HG03159 (cell line): ENCODE data around the gene PPHLN1.

ENCODE experiments used
- ATAC-seq: cut with Tn5 transposase; IDR thresholded peaks from one replicate; pipeline ENCODE4 v1.9.1; 2021; ENCODE audit warnings: mild to moderate bottlenecking, moderate library complexity; ENCODE audit not compliant: unreplicated experiment

The PPHLN1 gene

GRCh38 chr12:42432517-42433140, 106.7 kb downstream of the PPHLN1 start:
- no peak for ATAC-seq

- ATAC-seq, result no peak
These were observed 114.6 kb downstream of the PPHLN1 start for GRCh38 chr12:42440608-42441007.

DNA sequence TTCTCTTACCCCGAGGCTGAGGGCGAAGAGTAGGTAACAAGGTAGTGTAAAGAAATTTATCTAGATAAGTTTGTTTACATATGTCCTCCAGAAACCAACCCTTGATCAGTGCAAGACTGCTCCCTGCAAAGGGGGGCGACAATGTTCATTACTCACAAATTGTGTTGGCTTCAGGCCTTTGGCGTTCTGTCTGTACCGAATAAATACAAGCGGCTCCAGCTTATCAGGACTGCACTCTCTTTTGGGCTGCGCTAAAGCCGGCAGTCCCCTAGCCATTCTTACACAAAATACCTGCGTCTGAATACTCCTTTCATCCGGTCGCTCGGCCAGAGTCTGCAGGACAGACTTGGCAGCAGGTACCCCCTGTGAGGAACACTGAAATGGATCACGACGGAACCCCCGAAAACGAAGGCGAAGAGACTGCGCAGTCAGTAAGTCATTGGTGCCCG, 116.4 kb downstream of the PPHLN1 start:
- no peak for ATAC-seq

DNA sequence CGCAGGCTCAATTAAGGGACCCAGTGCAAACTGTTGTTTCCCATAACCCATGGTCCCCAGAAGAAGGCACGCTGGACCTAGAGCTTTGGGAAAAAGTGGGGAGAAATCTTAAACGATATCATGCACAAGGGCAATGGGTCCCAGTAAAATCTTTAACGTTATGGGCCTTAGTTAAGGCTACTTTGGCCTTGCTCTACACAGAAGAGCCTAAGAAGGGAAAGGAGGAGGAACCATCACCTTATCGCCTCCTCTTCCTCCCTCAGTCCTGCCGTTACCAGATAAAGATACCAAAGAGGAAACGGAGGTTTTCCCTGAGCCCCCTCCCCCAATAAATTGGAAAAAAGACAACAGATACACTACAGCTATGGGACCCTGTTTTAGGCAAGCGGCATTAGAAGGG, 116.9 kb downstream of the PPHLN1 start:
- ATAC-seq, result no peak

- ATAC-seq, result no peak
These were observed 118.4 kb downstream of the PPHLN1 start for GRCh38 chr12:42444192-42444943.

DNA sequence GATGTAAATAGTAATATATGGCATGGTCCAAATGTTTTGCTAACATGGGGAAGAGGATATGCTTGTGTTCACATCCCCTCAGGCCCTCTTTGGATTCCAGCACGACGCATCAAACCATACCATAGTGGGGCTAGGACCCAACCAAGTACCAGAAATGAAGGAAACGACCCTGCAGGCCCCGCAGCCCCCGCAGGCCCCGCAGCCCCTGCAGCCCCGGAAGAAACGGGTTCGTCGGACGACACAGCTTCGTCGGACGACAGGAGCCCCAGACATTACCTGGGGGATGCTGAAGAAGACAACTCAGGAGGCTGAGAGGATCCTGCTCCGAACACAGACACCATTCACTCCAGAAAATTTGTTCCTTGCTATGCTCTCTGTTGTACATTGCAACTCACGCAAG, 119.9 kb downstream of the PPHLN1 start:
- ATAC-seq, result no peak

DNA sequence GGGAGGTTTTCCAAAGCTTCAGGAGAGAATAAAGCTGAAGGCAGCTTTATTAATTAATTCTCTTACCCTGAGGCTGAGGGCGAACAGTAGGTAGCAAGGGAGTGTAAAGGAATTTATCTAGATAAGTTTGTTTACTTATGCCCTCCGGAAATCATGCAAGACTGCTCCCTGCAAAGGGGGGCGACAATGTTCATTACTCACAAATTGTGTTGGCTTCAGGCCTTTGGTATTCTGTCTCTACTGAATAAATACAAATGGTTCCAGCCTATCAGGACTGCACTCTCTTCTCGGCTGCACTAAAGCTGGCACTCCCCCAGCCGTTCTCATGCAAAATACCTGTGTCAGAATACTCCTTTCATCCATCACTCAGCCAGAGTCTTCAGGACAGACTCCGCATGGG, 120.8 kb downstream of the PPHLN1 start:
- no peak for ATAC-seq

DNA sequence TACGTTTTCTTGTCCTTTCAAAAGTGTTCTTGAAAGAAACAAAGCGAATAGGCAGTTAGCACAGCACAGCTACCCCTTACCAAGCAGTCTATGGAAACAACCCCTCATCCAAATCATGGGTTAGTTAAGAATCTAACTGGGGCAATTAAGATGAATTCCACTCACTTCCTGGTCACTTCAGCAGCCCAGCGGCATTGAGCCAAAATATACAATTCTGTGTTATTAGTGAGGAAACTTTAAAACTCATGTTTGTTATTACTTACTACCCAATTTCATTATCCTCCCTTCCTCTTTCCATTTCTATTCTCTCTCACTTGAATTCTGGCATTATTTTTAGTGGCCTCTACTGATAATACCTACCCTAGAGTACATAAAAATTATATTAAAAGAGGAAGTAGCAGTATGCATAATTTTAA, 121.4 kb downstream of the PPHLN1 start:
- ATAC-seq, result no peak

DNA sequence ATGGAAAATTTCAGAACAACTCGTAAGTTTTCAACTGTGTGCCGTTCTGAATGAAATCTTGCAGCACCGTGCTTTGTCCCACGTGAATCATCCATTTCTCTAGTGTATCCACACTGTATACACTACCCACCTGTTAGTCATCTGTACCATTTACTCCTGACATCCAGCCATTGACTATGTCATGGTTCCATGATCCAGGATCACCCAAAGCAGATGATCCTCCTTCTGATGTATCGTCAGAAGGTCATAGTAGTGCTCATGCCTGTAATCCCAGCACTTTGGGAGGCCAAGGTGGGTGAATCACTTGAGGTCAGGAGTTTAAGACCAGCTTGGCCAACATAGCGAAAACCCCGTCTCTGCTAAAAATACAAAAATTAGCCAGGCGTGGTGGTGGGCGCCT, 122.9 kb downstream of the PPHLN1 start:
- ATAC-seq, result no peak

GRCh38 chr12:42450248-42450647, 124.3 kb downstream of the PPHLN1 start:
- ATAC-seq, result no peak

DNA sequence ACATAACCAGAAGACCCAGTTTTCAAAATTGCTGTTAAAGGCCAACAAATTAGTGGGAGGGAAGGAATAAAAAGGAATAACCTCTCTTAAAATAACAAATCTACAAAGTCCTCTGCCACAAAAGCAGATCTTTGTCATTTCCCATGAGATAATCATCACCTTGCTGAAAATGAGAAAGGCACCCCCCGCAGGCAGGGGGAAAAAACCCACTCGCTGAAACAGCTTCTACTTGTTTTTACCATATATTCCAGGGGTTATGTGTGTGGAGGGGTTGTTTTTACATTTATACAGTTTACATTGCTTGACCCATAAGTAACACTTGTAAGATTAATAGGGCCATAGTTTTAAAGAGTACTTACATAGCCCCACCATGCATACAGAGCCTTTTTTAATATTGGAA, 132.6 kb downstream of the PPHLN1 start:
- ATAC-seq, result no peak

- no peak for ATAC-seq
These were observed 133.4 kb downstream of the PPHLN1 start for GRCh38 chr12:42459336-42459847.

DNA sequence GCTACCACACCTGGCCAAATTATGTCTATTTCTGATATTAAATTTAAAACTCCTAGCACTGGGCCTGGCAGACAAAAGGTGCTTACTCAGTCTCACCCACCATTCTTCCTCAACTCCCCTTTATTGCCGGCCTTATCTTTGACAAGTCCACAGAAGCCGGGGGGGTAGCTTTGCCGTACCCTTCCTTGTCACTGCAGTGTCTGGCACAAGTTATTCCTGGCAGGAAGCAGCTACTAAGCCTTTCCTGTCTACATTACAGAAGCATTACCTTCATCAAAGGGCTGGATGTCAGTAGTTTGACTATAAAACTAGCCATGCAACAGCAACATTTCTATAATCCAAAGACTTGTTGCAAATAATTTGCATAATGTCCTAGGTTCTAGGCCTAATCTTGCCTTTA, 136.5 kb downstream of the PPHLN1 start:
- no peak for ATAC-seq

DNA sequence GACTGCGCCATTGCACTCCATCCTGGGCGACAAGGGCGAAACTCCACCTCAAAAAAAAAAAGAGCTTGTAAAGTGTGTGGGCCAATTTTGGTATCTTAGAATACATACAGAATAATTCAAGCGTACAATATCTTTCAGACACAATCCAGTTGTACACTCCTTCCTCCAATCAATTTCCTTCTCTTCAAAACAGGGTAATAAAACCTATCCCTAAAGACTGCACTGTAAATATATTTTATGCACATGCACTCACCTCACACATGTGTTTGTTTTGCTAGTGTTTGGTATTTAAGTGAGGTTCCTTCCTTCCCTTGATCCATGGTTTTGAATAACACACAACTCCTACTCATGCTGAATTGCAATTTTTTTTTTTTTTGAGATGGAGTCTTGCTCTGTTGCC, 137.7 kb downstream of the PPHLN1 start:
- no peak for ATAC-seq

DNA sequence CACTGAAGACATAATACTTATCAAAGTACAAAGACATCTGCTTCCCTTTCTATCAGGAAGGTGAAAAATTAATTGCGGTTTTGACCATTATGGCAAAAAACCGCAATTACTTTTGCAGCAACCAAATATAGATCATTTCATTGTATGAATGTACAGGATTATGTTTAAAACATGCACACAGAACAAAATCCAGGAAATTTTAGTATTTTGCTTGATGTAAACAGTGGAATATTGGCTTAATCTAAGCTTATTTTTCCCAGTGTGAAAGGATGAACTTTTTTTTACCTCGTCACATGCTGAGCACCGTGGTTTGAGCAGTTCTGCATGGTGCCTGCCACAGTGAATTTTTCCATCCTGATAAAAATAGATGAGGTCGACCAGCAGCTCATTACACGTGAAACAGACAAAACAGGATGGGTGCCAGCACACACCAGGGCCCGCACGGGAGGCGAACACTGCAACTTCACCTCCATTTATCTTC, 142.4 kb downstream of the PPHLN1 start:
- ATAC-seq, result no peak

- ATAC-seq, result no peak
These were observed 143.0 kb downstream of the PPHLN1 start for GRCh38 chr12:42468921-42469320.

DNA sequence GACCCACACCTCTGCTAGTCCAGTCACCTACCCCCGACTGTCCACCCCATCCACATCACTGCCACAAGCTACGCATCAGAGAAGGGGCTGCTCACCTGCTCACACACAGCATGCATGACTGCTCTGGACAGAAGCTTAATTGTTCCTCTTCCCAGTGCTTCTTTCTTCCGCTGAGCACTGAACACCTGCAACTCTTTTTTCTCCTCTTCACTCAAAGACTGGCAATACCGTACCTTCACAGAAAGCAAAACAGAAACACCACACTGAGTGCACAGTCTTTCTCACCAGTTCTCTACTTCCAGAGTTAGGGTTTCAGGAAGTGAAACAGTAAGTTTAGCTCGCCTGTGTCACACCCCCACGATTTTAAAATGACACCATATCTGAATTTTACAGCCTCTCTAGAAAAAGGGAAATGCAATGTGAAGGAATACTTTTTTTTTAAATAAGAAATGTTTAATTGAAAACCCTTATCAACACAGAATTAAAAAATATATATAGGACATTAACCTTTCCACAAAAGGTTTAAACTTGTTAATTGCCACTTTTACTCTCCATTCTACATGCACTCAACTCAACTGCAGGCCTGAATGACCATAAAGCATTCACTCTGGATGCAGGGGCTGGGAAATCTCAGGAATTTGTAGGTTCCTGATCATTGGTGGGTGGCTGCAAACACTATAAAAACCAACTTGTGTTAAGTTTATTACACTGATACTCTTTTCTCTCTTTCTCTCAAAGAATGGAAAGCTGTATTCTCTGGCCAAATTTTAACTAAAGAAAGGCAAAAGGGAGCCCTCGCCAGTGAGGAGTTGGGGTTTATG, 143.6 kb downstream of the PPHLN1 start:
- ATAC-seq, result peak; percentile 98

- no peak for ATAC-seq
These were observed 146.4 kb downstream of the PPHLN1 start for GRCh38 chr12:42472376-42472775.

- ATAC-seq, result no peak
These were observed 147.2 kb downstream of the PPHLN1 start for GRCh38 chr12:42473130-42473529.

DNA sequence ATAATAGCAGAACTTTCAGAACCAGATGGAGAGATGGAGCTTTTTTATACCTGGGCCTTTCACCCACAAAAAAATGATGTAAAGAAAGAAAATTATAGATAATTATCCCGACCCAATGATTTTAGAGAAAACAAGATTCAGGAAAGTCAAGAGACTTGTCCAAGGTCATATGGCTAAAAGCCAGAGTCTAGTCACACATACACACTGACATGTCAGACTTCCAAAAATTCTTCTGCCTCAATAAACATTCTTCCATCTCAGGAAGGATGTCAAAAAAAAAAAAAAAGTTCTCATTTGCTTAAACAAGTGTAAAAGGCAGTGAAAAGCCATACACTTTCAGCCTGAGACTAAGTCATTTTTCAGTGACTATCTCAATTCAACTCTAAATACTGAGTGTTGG, 147.6 kb downstream of the PPHLN1 start:
- ATAC-seq, result no peak

DNA sequence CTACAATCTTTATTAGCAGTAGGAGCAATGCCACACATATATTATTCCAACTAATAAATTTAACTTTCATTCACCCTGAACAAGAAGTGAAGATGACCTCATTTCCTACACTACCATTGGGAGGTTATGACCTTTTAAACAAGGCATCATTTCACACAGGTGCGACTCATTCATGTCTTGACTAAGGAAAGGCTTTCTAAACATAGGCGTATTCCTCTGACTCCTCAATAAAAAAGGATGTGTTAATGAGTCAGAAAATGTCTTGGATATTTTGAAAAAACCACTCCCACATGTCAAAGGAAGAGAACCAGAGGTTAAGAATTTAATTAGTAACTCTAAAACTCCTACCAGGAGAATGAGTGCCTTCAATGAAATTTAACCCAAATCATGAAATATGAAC, 148.4 kb downstream of the PPHLN1 start:
- no peak for ATAC-seq
